H4 (cell line): ENCODE data around the gene BPIFB3. TPM values are rescaled to one million over a fixed set of nuclear protein-coding genes. Genes with fewer than 3 reads are reported as not detected.
A peak's percentile ranks its signal among the peaks of the same experiment; 100 is the strongest.
"Not testable (repeated sequence)": the region's sequence is repeated elsewhere in the genome, so short reads cannot be mapped to it uniquely, and the experiment has no call there.

Source experiments
- DNase-seq: peaks from one replicate; pipeline ENCODE4 v3.0.0-alpha.2; 2015; ENCODE audit warnings: low spot score
- total RNA-seq: library from RNA; depleted of rRNA; stranded (reverse); fragments of >200 nt; shearing (Covaris generic); gene quantifications from 2 replicates; pipeline ENCODE4 v1.2.3, GENCODE V29; 2014

Gene BPIFB3
- total RNA-seq, 1 experiment from 2014 or later, result not detected

DNA sequence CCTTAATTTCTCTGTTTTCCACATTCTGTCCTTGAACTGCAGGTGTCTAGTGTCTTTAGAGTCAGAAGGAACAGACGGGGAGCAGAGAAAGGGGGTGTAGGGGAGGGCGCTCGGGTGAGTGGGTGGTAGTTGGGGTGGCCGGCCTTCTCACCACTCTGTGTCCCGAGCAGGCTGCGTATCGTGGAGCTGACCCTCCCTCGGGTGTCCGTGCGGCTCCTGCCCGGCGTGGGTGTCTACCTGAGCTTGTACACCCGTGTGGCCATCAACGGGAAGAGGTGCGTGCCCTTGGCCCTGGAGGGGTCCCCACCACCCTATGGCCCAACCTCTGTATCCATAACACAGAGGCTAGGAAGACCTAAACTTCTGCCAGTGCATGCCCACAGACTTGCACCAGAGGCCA lies 31.0 kb downstream of the BPIFB3 start:
- DNase-seq, result no peak

GRCh38 chr20:33086052-33086722 lies 32.5 kb downstream of the BPIFB3 start:
- DNase-seq, result no peak

GRCh38 chr20:33091147-33091546 lies 37.4 kb downstream of the BPIFB3 start:
- DNase-seq, result no peak

DNA sequence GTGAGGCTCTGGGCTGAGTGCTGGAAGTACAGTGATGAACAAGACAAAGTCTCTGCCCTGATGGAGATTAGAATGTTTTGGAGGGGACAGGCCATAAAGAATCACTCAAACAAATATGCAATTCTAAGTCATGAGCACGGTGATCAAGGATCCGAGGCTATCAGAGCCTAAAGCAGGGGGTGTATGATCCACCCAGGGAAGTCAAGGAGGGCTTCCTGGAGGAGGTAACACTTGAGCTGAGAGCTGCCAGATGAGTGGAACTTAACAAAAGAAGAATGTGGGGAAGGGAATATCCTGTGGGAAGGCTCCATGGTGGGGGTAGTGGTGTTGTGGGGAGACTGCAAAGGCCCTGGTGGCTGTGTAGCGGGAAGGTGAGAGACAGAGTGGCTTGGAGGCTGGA lies 38.0 kb downstream of the BPIFB3 start:
- no peak for DNase-seq

GRCh38 chr20:33092361-33092760 lies 38.7 kb downstream of the BPIFB3 start:
- DNase-seq, result no peak

GRCh38 chr20:33093074-33093473 lies 39.4 kb downstream of the BPIFB3 start:
- DNase-seq, result no peak

- no peak for DNase-seq
Observed at GRCh38 chr20:33093582-33093981, 39.9 kb downstream of the BPIFB3 start.

DNA sequence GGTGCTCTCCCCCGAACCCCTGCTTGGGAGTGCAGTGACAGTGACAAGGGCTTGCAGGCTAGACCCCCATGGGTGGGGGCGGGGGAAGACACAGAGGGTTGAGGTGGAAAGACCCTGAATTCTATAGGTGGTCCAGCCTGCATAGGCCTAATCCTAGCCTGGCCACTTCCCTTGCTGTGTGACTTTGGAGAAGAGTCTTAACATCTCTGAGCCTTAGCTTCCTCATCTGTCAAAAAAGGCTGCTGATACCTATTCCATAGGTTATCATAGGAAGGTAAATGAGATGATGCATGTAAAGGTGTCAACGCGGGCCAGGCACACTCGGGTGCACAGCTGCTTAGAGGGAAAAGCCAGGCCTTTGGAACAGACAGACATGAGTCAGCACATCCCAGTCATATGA lies 41.5 kb downstream of the BPIFB3 start:
- DNase-seq, result no peak

DNA sequence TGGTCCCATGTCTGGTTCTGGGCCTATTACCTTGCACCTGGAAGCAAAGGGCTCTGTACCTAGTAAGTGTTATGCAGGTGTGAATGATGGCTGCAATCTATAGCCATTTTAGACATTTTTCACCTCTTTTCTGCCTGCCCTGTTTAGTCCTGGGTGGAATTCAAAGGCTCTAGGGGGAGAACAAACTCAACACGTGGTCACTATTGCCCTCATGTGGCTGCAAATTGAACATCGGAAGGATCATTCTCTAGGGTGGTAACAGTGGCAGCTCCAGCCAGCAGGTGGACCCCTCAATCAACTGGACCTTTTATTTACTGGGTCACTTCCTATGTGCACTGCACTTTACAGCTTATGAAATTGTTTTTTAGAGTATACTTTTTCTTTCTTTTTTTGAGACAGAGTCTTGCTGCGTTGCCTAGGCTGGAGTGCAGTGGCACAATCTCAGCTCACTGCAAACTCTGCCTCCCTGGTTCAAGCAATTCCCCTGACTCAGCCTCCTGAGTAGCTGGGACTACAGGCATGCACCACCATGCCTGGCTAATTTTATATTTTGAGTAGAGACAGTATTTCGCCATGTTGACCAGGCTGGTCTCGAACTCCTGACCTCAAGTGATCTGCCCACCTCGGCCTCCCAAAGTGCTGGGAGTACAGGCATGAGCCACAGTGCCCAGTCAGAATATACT lies 42.3 kb downstream of the BPIFB3 start:
- peak; percentile 71 for DNase-seq

GRCh38 chr20:33097001-33097400 lies 43.3 kb downstream of the BPIFB3 start:
- no peak for DNase-seq

- no peak for DNase-seq
Observed at GRCh38 chr20:33099843-33100538, 46.3 kb downstream of the BPIFB3 start.

DNA sequence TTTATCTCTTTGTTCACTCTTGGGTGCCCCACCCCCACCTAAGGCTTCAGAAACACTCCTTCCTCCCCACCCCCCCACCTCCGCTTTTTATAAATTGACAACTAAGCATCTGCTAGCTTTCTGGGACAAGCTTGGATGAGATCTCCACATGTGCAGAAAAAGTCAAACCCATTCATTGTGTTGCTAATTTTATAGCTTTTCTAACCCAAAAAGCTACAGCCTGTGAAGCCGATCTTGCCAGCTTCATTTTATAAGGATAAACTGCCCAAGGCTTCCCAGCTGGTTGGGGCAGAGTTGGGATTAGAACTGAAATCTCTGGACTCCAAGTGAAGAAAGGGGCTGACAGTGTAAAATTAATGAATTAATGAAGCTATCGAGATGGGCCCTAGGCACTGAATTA lies 49.9 kb downstream of the BPIFB3 start:
- no peak for DNase-seq

DNA sequence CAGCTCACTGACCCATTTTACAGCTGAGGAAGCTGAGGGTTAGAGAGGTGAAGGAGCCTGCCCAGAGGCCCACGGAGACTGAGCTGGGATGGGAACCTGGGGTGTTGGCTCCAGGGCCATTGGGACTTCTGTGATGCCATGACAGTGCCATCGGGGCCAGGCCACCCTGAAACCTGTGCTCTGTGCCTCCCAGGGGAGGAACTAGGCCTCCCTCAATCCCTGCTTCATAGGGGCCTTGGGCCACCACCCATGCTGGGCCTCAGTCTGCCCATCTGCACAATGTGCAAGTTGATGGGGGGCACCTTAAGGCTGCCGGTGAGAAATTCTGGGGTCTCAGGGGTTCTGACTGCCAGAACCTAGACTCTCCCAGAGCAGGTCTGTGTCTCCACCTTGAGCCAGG lies 50.6 kb downstream of the BPIFB3 start:
- no peak for DNase-seq

DNA sequence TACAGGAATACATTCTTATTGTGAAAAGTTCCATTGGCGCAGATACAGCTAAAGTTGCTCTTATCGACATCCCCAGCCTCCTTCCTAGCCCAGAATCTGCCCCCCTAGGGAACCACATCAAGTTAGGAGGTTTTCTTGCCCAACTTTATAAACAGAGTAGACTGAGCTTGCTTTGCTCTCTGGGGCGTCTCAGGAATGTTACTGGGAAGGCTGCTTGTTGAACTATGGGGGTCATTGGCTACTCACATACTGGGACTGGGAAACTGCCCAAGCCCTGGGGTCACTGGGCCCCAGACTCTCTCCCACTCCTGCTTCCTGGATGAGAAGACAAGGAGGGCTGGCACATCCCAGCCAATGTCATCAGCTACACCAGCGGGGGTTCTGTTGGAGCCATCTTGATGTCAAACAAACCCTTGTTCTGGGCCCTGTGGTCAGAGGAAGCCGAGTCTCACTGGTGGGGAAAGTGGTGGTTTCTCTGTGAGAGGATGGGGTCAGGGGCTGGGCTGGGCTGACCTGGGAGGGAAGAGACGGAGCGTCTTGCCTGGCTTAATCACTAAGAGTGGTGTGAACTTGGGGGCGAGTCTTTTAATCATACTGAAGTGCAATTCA lies 51.7 kb downstream of the BPIFB3 start:
- DNase-seq, result no peak

- not testable (repeated sequence) for DNase-seq
Observed at GRCh38 chr20:33106058-33106620, 52.4 kb downstream of the BPIFB3 start.

DNA sequence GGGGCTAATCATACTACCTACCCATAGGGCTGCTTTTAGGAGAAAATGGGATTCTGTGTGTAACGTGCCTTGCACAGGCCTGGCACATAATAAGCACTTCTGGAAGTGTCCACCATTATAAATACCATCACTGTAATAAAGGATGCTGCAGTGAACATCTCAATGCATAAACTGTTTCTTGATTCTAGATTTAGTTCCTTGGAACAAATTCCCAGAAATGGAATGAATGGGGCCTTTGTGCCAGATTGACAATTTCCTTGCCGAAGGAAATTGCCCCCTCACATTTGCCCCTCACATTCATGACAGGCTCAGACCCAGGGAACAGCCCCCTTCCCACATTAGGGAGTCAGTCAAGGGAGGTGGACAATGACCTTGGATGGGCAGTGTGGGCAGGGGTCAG lies 55.0 kb downstream of the BPIFB3 start:
- DNase-seq, result no peak

DNA sequence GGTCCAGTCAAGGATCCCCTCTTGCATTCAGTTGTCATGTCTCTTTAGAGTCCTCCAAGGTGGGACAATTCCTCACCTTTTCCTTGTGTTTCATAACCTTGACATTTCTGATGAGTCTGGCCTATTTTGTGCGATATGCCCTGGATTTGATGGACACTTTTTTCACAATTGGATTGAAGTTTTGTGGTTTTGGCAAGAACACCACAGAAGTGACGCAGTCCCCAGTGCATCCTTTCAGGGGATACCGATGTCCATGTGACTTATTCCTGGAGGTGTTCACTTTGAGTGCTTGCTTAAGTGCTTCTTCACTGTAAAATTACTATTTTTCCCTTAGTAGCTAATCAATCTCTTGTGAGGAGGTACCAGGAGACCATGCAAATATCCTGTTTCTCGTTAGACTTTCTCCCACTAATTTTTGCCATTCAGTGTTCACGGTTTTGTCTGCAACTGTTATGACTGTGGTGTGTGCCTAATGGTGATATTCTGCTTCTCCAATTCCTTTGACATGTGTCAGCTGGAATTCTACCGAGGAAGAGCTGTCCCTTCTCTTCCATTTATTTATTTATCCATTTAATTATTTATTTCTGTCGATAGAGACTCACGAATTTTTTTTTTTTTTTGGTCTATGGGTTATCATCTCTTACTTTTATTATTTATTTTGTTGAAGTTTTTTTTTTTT lies 56.6 kb downstream of the BPIFB3 start:
- DNase-seq, result no peak

DNA sequence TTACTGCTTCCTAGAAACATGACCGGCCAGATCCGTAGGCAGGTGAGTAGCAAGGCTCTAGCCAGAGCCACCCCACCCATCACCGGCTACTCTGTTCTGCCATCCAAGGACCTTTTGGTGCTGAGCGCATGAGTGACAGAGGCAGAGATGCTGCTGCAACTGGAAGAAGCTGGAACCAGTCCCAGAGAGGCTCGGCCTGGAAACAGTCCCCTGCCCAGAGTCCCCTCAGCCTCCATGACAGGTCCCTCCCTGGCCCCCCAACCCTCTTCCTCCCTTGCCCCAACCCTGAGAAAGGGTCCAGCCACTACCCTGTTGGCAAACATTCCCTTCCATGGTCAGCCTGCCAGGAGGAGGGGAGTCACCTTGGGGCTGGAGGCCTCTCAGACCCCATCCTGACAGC lies 57.6 kb downstream of the BPIFB3 start:
- DNase-seq, result no peak

GRCh38 chr20:33112547-33113386 lies 59.1 kb downstream of the BPIFB3 start:
- no peak for DNase-seq

- DNase-seq, result no peak
Observed at GRCh38 chr20:33113387-33113908, 59.7 kb downstream of the BPIFB3 start.
